Upper lobe of left lung (tissue), 4 donors: ENCODE measurements around the gene MEX3D.

ENCODE experiments used
- CTCF ChIP-seq, 6 experiments: fragments of 450-650 bp in 4 of 6; fragments of 200-600 bp in 2 of 6; sonication (generic) in 2 of 6; IDR thresholded peaks; one replicate each; pipeline ENCODE4 v1.5.1; 2016 to 2019; ENCODE audit warnings: antibody characterized with exemption in 6 of 6
- EP300 ChIP-seq, 4 donors: sonication (generic); formaldehyde crosslinking; IDR thresholded peaks; one replicate each; pipeline ENCODE4 v1.5.1; 2017; ENCODE audit warnings: antibody characterized with exemption in 4 of 4, control low read depth in 2 of 4
- POLR2A ChIP-seq, 4 donors: fragments of 450-650 bp; IDR thresholded peaks; one replicate each; pipeline ENCODE4 v1.5.1; 2016 to 2017; ENCODE audit warnings: antibody characterized with exemption in 4 of 4, mild to moderate bottlenecking in 2 of 4
- POLR2AphosphoS5 ChIP-seq, 2 donors: sonication (generic); formaldehyde crosslinking; IDR thresholded peaks; one replicate each; pipeline ENCODE4 v1.5.1; 2017; ENCODE audit warnings: antibody characterized with exemption in 2 of 2

GRCh38 chr19:1556390-1557070 lies 11.6 kb downstream of the MEX3D start:
- no peak for TF ChIP-seq CTCF (IDR thresholded peaks at IDR 0.05)
- TF ChIP-seq POLR2A (IDR thresholded peaks at IDR 0.05) = no peak
- no peak for TF ChIP-seq EP300 (IDR thresholded peaks at IDR 0.05)
- no peak for TF ChIP-seq POLR2AphosphoS5 (IDR thresholded peaks at IDR 0.05)
